ENCODE measurements around the gene ALG1L2.
"Not testable (repeated sequence)": the region's sequence is repeated elsewhere in the genome, so short reads cannot be mapped to it uniquely, and the experiment has no call there.

ALG1L2 gene

GRCh38 chr3:130081351-130081881 is at the start of gene ALG1L2:
Gene ALG1L2, plus strand, starts transcription at chr3:130081831. Its CDS starts 186 bp downstream, at chr3:130082017.
- no peak for DNase-seq (ENCODE audit: low read depth)

GRCh38 chr3:130037126-130037815 is 44.4 kb upstream of the ALG1L2 start:
- not testable (repeated sequence) for DNase-seq (ENCODE audit: low read depth)

- DNase-seq (ENCODE audit: low read depth) = not testable (repeated sequence)
Measured at GRCh38 chr3:130042736-130043135, 38.9 kb upstream of the ALG1L2 start.

- not testable (repeated sequence) for DNase-seq (ENCODE audit: low read depth)
Measured at GRCh38 chr3:130043658-130044057, 38.0 kb upstream of the ALG1L2 start.

GRCh38 chr3:130044370-130044769 is 37.3 kb upstream of the ALG1L2 start:
- no peak for DNase-seq (ENCODE audit: low read depth)

GRCh38 chr3:130048726-130049125 is 32.9 kb upstream of the ALG1L2 start:
- no peak for DNase-seq (ENCODE audit: low read depth)

GRCh38 chr3:130052366-130052765 is 29.3 kb upstream of the ALG1L2 start:
- not testable (repeated sequence) for DNase-seq (ENCODE audit: low read depth)

GRCh38 chr3:130052965-130053364 is 28.7 kb upstream of the ALG1L2 start:
- not testable (repeated sequence) for DNase-seq (ENCODE audit: low read depth)

GRCh38 chr3:130057536-130058266 is 23.9 kb upstream of the ALG1L2 start:
- not testable (repeated sequence) for DNase-seq (ENCODE audit: low read depth)

GRCh38 chr3:130058267-130058657 is 23.4 kb upstream of the ALG1L2 start:
- DNase-seq (ENCODE audit: low read depth) = not testable (repeated sequence)

- DNase-seq (ENCODE audit: low read depth) = not testable (repeated sequence)
Measured at GRCh38 chr3:130058716-130059115, 22.9 kb upstream of the ALG1L2 start.

GRCh38 chr3:130059162-130059561 is 22.5 kb upstream of the ALG1L2 start:
- not testable (repeated sequence) for DNase-seq (ENCODE audit: low read depth)

- DNase-seq (ENCODE audit: low read depth) = no peak
Measured at GRCh38 chr3:130073582-130073981, 8.0 kb upstream of the ALG1L2 start.

GRCh38 chr3:130077636-130078035 is 4.0 kb upstream of the ALG1L2 start:
- DNase-seq (ENCODE audit: low read depth) = no peak

GRCh38 chr3:130083363-130084090 is 1.9 kb downstream of the ALG1L2 start:
- not testable (repeated sequence) for DNase-seq (ENCODE audit: low read depth)

- DNase-seq (ENCODE audit: low read depth) = no peak
Measured at GRCh38 chr3:130084436-130084980, 2.9 kb downstream of the ALG1L2 start.

- DNase-seq (ENCODE audit: low read depth) = no peak
Measured at GRCh38 chr3:130085881-130086280, 4.2 kb downstream of the ALG1L2 start.

- not testable (repeated sequence) for DNase-seq (ENCODE audit: low read depth)
Measured at GRCh38 chr3:130086628-130087027, 5.0 kb downstream of the ALG1L2 start.

- DNase-seq (ENCODE audit: low read depth) = no peak
Measured at GRCh38 chr3:130088061-130088460, 6.4 kb downstream of the ALG1L2 start.

- DNase-seq (ENCODE audit: low read depth) = not testable (repeated sequence)
Measured at GRCh38 chr3:130090681-130091080, 9.1 kb downstream of the ALG1L2 start.

GRCh38 chr3:130091958-130092357 is 10.3 kb downstream of the ALG1L2 start:
- no peak for DNase-seq (ENCODE audit: low read depth)

Measured in activated T-cell treated with anti-CD3 and anti-CD28 coated beads for 48 hours (primary cell).